WTC11 (cell line): ENCODE data around the gene PRC1. TPM values are rescaled to one million over a fixed set of nuclear protein-coding genes. Genes with fewer than 3 reads are reported as not detected.
A peak's percentile ranks its signal among the peaks of the same experiment; 100 is the strongest.

Experiments
- ATAC-seq: fragments of 200-7000 bp; cut with Tn5 transposase; 2 replicates; pipeline ENCODE4 v1.10.0; 2021; ENCODE audit warnings: mild to moderate bottlenecking, moderate library complexity
- CTCF ChIA-PET: fragments of 300-600 bp; sonication (Branson Sonifier 250); formaldehyde crosslinking; loops from one replicate; lab custom pipeline; 2021; ENCODE audit warnings: antibody characterized with exemption; lab: Charles Lee
- POLR2A ChIA-PET: fragments of 350-600 bp; sonication (Branson Sonifier 250); formaldehyde crosslinking; loops from one replicate; lab custom pipeline; 2021; ENCODE audit warnings: antibody characterized with exemption; lab: Charles Lee
- DNase-seq: peaks from one replicate; pipeline ENCODE4 v3.0.0; 2021; ENCODE audit warnings: low spot score
- H3K27ac Mint-ChIP-seq: 2 replicates; pipeline ENCODE4 v1.8.0; 2021; ENCODE audit warnings: mixed read lengths
- H3K27me3 Mint-ChIP-seq: 2 replicates; pipeline ENCODE4 v1.8.0; 2021; ENCODE audit warnings: low read depth, mild to moderate bottlenecking, moderate library complexity, mixed read lengths
- H3K36me3 Mint-ChIP-seq: 2 replicates; pipeline ENCODE4 v1.8.0; 2021; ENCODE audit warnings: mixed read lengths
- H3K4me1 Mint-ChIP-seq: 2 replicates; pipeline ENCODE4 v1.8.0; 2022; ENCODE audit warnings: mixed read lengths
- H3K4me3 Mint-ChIP-seq: 2 replicates; pipeline ENCODE4 v1.8.0; 2021; ENCODE audit warnings: mild to moderate bottlenecking, moderate library complexity, mixed read lengths
- H3K9me3 Mint-ChIP-seq: 2 replicates; pipeline ENCODE4 v1.8.0; 2021; ENCODE audit warnings: mixed read lengths
- CDX4 ChIP-seq: fragments of 250-450 bp; sonication (Bioruptor Pico); IDR thresholded peaks from 2 replicates; pipeline ENCODE4 v1.9.0; 2021; ENCODE audit warnings: moderate library complexity, mild to moderate bottlenecking, inconsistent platforms, borderline replicate concordance
- CREB1 ChIP-seq: sonication (generic); formaldehyde crosslinking; IDR thresholded peaks from 2 replicates; pipeline ENCODE4 v1.8.0; 2023; ENCODE audit warnings: mild to moderate bottlenecking, missing genetic modification reagents
- CTCF ChIP-seq: fragments of 200-600 bp; IDR thresholded peaks from 2 replicates; pipeline ENCODE4 v1.8.0; 2022; ENCODE audit warnings: antibody characterized with exemption
- ELF4 ChIP-seq: sonication (generic); formaldehyde crosslinking; IDR thresholded peaks from 2 replicates; pipeline ENCODE4 v1.8.1; 2022; ENCODE audit warnings: low read depth, mild to moderate bottlenecking, moderate library complexity, missing genetic modification reagents
- GABPB1 ChIP-seq: sonication (generic); formaldehyde crosslinking; IDR thresholded peaks from 2 replicates; pipeline ENCODE4 v1.8.1; 2023; ENCODE audit warnings: mild to moderate bottlenecking, missing genetic modification reagents
- HMGA2 ChIP-seq: fragments of 250-450 bp; sonication (Bioruptor Pico); IDR thresholded peaks from 2 replicates; pipeline ENCODE4 v1.4.0; 2021; ENCODE audit warnings: mild to moderate bottlenecking, moderate library complexity
- HMGXB4 ChIP-seq: sonication (generic); formaldehyde crosslinking; IDR thresholded peaks from 2 replicates; pipeline ENCODE4 v1.8.1; 2023; ENCODE audit warnings: mild to moderate bottlenecking, moderate library complexity, missing genetic modification reagents
- IRF1 ChIP-seq: sonication (generic); formaldehyde crosslinking; IDR thresholded peaks from 2 replicates; pipeline ENCODE4 v1.8.0; 2023; ENCODE audit warnings: missing genetic modification reagents
- MAX ChIP-seq: sonication (generic); formaldehyde crosslinking; IDR thresholded peaks from 2 replicates; pipeline ENCODE4 v1.8.0; 2022; ENCODE audit warnings: mild to moderate bottlenecking, missing genetic modification reagents
- MYBL2 ChIP-seq: sonication (generic); formaldehyde crosslinking; IDR thresholded peaks from 2 replicates; pipeline ENCODE4 v1.8.1; 2023; ENCODE audit warnings: mild to moderate bottlenecking, moderate library complexity, missing genetic modification reagents
- OVOL2 ChIP-seq: fragments of 250-450 bp; sonication (Bioruptor Pico); IDR thresholded peaks from 2 replicates; pipeline ENCODE4 v1.9.0; 2021; ENCODE audit warnings: mild to moderate bottlenecking, borderline replicate concordance
- SMAD3 ChIP-seq: sonication (generic); formaldehyde crosslinking; IDR thresholded peaks from 2 replicates; pipeline ENCODE4 v1.8.0; 2022; ENCODE audit warnings: missing genetic modification reagents, mild to moderate bottlenecking, borderline replicate concordance
- SOX15 ChIP-seq: fragments of 250-450 bp; sonication (Bioruptor Pico); IDR thresholded peaks from 2 replicates; pipeline ENCODE4 v1.9.0; 2021; ENCODE audit warnings: mild to moderate bottlenecking
- SP1 ChIP-seq: sonication (generic); formaldehyde crosslinking; conservative IDR thresholded peaks from 2 replicates; pipeline ENCODE4 v1.8.1; 2022; ENCODE audit warnings: missing genetic modification reagents
- STAT6 ChIP-seq: sonication (generic); formaldehyde crosslinking; conservative IDR thresholded peaks from 2 replicates; pipeline ENCODE4 v1.8.1; 2023; ENCODE audit warnings: mild to moderate bottlenecking, low read depth, missing genetic modification reagents, moderate library complexity
- USF2 ChIP-seq: sonication (generic); formaldehyde crosslinking; IDR thresholded peaks from 2 replicates; pipeline ENCODE4 v1.8.1; 2023; ENCODE audit warnings: mild to moderate bottlenecking, missing genetic modification reagents, moderate library complexity
- ZBTB43 ChIP-seq: sonication (generic); formaldehyde crosslinking; IDR thresholded peaks from 2 replicates; pipeline ENCODE4 v1.8.1; 2023; ENCODE audit warnings: mild to moderate bottlenecking, missing genetic modification reagents
- ZNF281 ChIP-seq: sonication (generic); formaldehyde crosslinking; IDR thresholded peaks from 2 replicates; pipeline ENCODE4 v1.8.0; 2023; ENCODE audit warnings: mild to moderate bottlenecking, missing genetic modification reagents
- ZNF317 ChIP-seq: sonication (generic); formaldehyde crosslinking; IDR thresholded peaks from 2 replicates; pipeline ENCODE4 v1.8.1; 2023; ENCODE audit warnings: low read depth, mild to moderate bottlenecking, moderate library complexity, missing genetic modification reagents, borderline replicate concordance
- ZNF416 ChIP-seq: fragments of 250-450 bp; sonication (Bioruptor Pico); IDR thresholded peaks from 2 replicates; pipeline ENCODE4 v1.9.0; 2021; ENCODE audit warnings: mild to moderate bottlenecking, inconsistent platforms
- ZNF423 ChIP-seq: fragments of 250-450 bp; sonication (Bioruptor Pico); IDR thresholded peaks from 2 replicates; pipeline ENCODE4 v2.1.2; 2022; ENCODE audit warnings: mild to moderate bottlenecking, moderate library complexity
- ZNF671 ChIP-seq: fragments of 250-450 bp; sonication (Bioruptor Pico); IDR thresholded peaks from 2 replicates; pipeline ENCODE4 v1.8.0; 2021; ENCODE audit warnings: mild to moderate bottlenecking
- total RNA-seq: library from RNA; stranded (reverse); gene quantifications from 3 replicates; pipeline ENCODE4 v1.2.3, GENCODE V29; 2021

The PRC1 gene
- total RNA-seq, 1 experiment from 2014 or later: 130 TPM

- H3K27ac Mint-ChIP-seq: no peak overlapping the region
- H3K4me1 Mint-ChIP-seq: peaks cover 16% of the 10 kb centered on the region
Observed at GRCh38 chr15:90956274-90957030, 37.9 kb downstream of the PRC1 start.

More at GRCh38 chr15:90956274-90957030, 37.9 kb downstream of the PRC1 start:
- peaks cover 33% of the 10 kb centered on the region for H3K36me3 Mint-ChIP-seq
- peak; percentile 43 for ATAC-seq
- POLR2A ChIA-PET: interaction anchor here (0.7 to 2.1 kb wide), 9 partner anchors 10 to 239 kb away, joined by 3 to 10 read pairs (median 4); partner anchors contain the start of genes BLM, PRC1 and UNC45A
- no peaks in the 10 kb centered on the region for H3K9me3 Mint-ChIP-seq
- no peaks in the 10 kb centered on the region for H3K27me3 Mint-ChIP-seq
- CTCF ChIA-PET: interaction anchor here (0.6 to 6.2 kb wide), 57 partner anchors 9 to 1381 kb away, joined by 3 to 264 read pairs (median 5); partner anchors contain the start of genes BLM, FES, HDDC3 and MAN2A2
- H3K4me3 Mint-ChIP-seq: peak overlapping the region; percentile 74
- TF ChIP-seq SP1 (CRISPR knock-in tag) (peak; percentile 35), OVOL2 (CRISPR knock-in tag) (no peak), MYBL2 (peak; percentile 5; the same call in 1 of the 2 replicates), ZNF281 (0 out of 2 replicates have a peak, but pooled peaks have one; percentile 19), ZNF416 (peak; percentile 68; the same call in 1 of the 2 replicates), USF2 (no peak), ZBTB43 (CRISPR knock-in tag) (0 out of 2 replicates have a peak, but pooled peaks have one; percentile 50), IRF1 (CRISPR knock-in tag) (no peak), CTCF (peak; percentile 91), MAX (CRISPR knock-in tag) (no peak), SOX15 (CRISPR knock-in tag) (no peak), GABPB1 (CRISPR knock-in tag) (no peak), ZNF671 (CRISPR knock-in tag) (no peak), ZNF317 (CRISPR knock-in tag) (0 out of 2 replicates have a peak, but pooled peaks have one; percentile 36), ZNF423 (CRISPR knock-in tag) (no peak), STAT6 (CRISPR knock-in tag) (no peak), CDX4 (CRISPR knock-in tag) (no peak), CREB1 (no peak), SMAD3 (CRISPR knock-in tag) (no peak), ELF4 (CRISPR knock-in tag) (no peak), HMGA2 (CRISPR knock-in tag) (no peak), HMGXB4 (CRISPR knock-in tag) (peak; percentile 96)
- TF ChIP-seq, all 79 proteins: peak for 8
- peak; percentile 91 for DNase-seq
